ENCODE measurements around the gene MARCHF2.
"Not testable (repeated sequence)": the region's sequence is repeated elsewhere in the genome, so short reads cannot be mapped to it uniquely, and the experiment has no call there.

Gene MARCHF2

GRCh38 chr19:8413629-8413995, 507 bp downstream of the MARCHF2 start:
- Histone ChIP-seq H3K4me3 (ENCODE audit: insufficient read depth, low read depth, low read length) (peak overlapping the region; percentile 73), H3K27ac (ENCODE audit: insufficient read depth, low read depth, low read length, poor library complexity, severe bottlenecking) (no peak overlapping the region), H3K36me3 (ENCODE audit: control insufficient read depth, insufficient read depth, low read length) (no peaks in the 10 kb centered on the region), H3K4me1 (ENCODE audit: control insufficient read depth, insufficient read depth, low read length) (no peaks in the 10 kb centered on the region), H3K9me3 (ENCODE audit: control insufficient read depth, low read length) (no peaks in the 10 kb centered on the region), H3K27me3 (ENCODE audit: control insufficient read depth, insufficient read depth, low read length, poor library complexity, severe bottlenecking) (peaks cover 8% of the 10 kb centered on the region)
- WGBS, 2 experiments: 40 to 42% methylated on average over 3 of the region's 3 CpGs

GRCh38 chr19:8416796-8417195, 3.7 kb downstream of the MARCHF2 start:
- Histone ChIP-seq H3K4me1 (ENCODE audit: control insufficient read depth, insufficient read depth, low read length) (no peaks in the 10 kb centered on the region), H3K27me3 (ENCODE audit: control insufficient read depth, insufficient read depth, low read length, poor library complexity, severe bottlenecking) (peaks cover 8% of the 10 kb centered on the region), H3K27ac (ENCODE audit: insufficient read depth, low read depth, low read length, poor library complexity, severe bottlenecking) (no peak overlapping the region), H3K36me3 (ENCODE audit: control insufficient read depth, insufficient read depth, low read length) (no peaks in the 10 kb centered on the region), H3K4me3 (ENCODE audit: insufficient read depth, low read depth, low read length) (no peak overlapping the region), H3K9me3 (ENCODE audit: control insufficient read depth, low read length) (no peaks in the 10 kb centered on the region)
- 84 to 87% methylated on average over 4 of the region's 4 CpGs for WGBS, 2 experiments

DNA sequence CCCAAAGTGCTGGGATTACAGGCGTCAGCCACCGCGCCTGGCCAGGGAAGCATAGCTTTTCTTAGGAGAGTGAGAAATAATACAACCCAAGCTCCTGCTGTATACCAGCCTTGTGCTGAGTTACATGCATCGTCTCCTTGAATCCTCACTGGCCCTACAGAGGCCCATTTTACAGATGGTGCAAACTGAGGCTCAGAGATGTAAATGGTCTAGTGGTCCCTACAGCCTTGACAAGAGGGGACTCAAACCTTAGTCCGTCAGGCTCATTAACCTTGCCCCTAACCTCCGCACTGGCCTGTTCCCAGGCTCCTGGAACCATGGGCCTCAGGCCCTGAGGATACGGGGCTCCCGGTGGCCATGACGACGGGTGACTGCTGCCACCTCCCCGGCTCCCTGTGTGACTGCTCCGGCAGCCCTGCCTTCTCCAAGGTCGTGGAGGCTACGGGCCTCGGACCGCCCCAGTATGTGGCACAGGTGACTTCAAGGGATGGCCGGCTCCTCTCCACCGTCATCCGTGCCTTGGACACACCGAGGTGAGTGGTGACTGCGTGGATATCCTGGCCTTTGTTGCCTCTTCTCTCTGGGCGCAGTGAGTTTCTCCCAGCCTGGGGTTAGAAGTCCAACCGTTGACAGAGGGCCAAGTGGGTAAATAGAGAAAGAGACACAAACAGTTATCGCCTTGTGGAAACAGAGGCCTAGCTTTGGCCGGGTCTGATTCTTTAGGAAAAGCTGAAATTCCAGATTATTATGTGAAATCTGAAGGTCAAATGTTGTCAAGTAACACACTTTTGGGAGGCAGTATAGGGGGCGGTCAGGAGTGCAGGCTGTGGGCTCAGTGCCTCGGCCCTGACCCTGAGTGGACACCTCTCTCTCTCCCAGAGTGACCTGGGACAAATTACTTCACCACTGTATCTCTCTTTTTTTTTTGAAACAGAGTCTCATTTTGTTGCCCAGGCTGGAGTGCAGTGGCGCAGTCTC, 8.7 kb downstream of the MARCHF2 start:
- H3K4me3 ChIP-seq (ENCODE audit: insufficient read depth, low read depth, low read length): no peak overlapping the region
- WGBS, 2 experiments: 95 to 96% methylated on average over 28 of the region's 28 CpGs
- no peaks in the 10 kb centered on the region for H3K27me3 ChIP-seq (ENCODE audit: control insufficient read depth, insufficient read depth, low read length, poor library complexity, severe bottlenecking)
- no peaks in the 10 kb centered on the region for H3K36me3 ChIP-seq (ENCODE audit: control insufficient read depth, insufficient read depth, low read length)
- no peaks in the 10 kb centered on the region for H3K9me3 ChIP-seq (ENCODE audit: control insufficient read depth, low read length)
- H3K27ac ChIP-seq (ENCODE audit: insufficient read depth, low read depth, low read length, poor library complexity, severe bottlenecking): no peak overlapping the region
- no peaks in the 10 kb centered on the region for H3K4me1 ChIP-seq (ENCODE audit: control insufficient read depth, insufficient read depth, low read length)

DNA sequence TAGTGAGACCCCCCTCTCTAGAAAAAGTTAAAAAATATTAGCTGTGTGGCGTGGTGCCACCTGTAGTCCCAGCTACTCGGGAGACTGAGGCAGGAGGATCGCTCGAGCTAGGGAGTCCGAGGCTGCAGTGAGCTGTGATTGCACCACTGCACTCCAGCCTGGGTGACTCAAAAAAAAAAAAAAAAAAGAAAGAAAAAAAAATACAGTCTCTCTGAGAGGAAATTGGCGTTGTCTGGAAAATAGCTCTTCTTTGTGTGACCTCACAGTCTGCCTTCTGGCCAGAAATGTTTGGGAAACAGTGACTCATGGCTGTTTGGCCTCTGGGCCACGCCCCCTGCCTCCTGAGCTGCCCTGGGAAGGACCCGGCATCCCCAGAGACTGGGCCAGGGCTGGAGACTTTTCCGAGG, 10.7 kb downstream of the MARCHF2 start:
- H3K4me1 ChIP-seq (ENCODE audit: control insufficient read depth, insufficient read depth, low read length): no peaks in the 10 kb centered on the region
- no peaks in the 10 kb centered on the region for H3K9me3 ChIP-seq (ENCODE audit: control insufficient read depth, low read length)
- no peaks in the 10 kb centered on the region for H3K27me3 ChIP-seq (ENCODE audit: control insufficient read depth, insufficient read depth, low read length, poor library complexity, severe bottlenecking)
- H3K27ac ChIP-seq (ENCODE audit: insufficient read depth, low read depth, low read length, poor library complexity, severe bottlenecking): no peak overlapping the region
- H3K4me3 ChIP-seq (ENCODE audit: insufficient read depth, low read depth, low read length): no peak overlapping the region
- no peaks in the 10 kb centered on the region for H3K36me3 ChIP-seq (ENCODE audit: control insufficient read depth, insufficient read depth, low read length)
- WGBS, 2 experiments: 85 to 86% methylated on average over 9 of the region's 9 CpGs

DNA sequence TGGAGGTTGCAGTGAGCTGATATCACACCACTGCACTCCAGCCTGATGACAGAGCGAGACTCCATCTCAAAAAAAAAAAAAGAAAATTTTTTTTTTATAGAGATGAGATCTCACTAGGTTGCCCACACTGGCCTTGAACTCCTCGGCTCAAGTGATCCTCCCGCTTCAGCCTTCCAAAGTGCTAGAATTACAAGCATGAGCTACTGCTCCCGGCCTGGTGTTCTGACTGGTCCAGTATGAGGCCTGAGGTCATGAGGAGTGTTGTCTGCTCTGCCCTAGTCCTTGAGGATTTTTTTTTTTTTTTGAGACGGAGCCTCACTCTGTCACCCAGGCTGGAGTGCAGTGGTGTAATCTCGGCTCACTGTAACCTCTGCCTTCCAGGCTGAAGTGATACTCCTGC, 12.2 kb downstream of the MARCHF2 start:
- WGBS, 2 experiments: 92 to 96% methylated on average over 6 of the region's 6 CpGs
- H3K27me3 ChIP-seq (ENCODE audit: control insufficient read depth, insufficient read depth, low read length, poor library complexity, severe bottlenecking); H3K9me3 ChIP-seq (ENCODE audit: control insufficient read depth, low read length); H3K4me3 ChIP-seq (ENCODE audit: insufficient read depth, low read depth, low read length); H3K27ac ChIP-seq (ENCODE audit: insufficient read depth, low read depth, low read length, poor library complexity, severe bottlenecking); H3K36me3 ChIP-seq (ENCODE audit: control insufficient read depth, insufficient read depth, low read length); H3K4me1 ChIP-seq (ENCODE audit: control insufficient read depth, insufficient read depth, low read length): not testable (repeated sequence)

DNA sequence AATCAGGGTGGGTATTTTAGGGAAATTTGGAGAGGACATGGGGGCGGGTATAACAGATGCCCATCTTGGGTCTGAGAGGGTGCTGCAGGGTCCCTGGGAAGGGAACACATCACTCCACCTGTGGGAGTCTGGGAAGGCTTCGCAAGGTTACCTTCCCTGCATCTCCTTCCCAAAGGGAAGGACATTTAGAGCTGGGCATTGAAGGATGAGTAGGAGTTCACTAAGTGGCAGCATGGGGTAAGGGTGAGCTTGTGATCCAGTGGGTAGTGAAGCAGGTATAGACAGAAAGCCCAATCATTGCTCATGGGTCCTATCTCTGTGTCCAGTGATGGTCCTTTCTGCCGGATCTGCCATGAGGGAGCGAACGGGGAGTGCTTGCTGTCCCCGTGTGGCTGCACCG, 13.2 kb downstream of the MARCHF2 start:
- Histone ChIP-seq H3K4me1 (ENCODE audit: control insufficient read depth, insufficient read depth, low read length) (no peaks in the 10 kb centered on the region), H3K9me3 (ENCODE audit: control insufficient read depth, low read length) (no peaks in the 10 kb centered on the region), H3K4me3 (ENCODE audit: insufficient read depth, low read depth, low read length) (no peak overlapping the region), H3K27ac (ENCODE audit: insufficient read depth, low read depth, low read length, poor library complexity, severe bottlenecking) (no peak overlapping the region), H3K27me3 (ENCODE audit: control insufficient read depth, insufficient read depth, low read length, poor library complexity, severe bottlenecking) (no peaks in the 10 kb centered on the region), H3K36me3 (ENCODE audit: control insufficient read depth, insufficient read depth, low read length) (no peaks in the 10 kb centered on the region)
- WGBS, 2 experiments: 91% methylated on average over 7 of the region's 7 CpGs

DNA sequence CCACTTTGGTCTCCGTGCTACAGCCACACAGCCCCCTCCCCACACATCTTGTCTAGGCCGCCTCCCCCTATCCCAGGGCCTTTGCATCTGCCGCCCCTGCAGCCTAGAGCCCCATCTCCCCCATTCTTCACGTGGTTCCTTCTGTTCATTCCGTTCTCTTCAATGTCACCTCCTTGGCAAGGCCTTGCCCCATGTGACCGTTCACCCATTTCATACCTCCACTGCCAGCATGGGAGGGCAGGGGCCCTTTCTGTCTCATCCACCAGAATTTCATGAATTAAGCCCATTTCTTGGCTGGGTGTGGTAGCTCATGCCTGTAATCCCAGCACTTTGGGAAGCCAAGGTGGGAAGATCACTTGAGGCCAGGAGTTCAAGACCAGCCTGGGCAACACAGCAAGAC, 15.9 kb downstream of the MARCHF2 start:
- Histone ChIP-seq H3K36me3 (ENCODE audit: control insufficient read depth, insufficient read depth, low read length) (no peaks in the 10 kb centered on the region), H3K9me3 (ENCODE audit: control insufficient read depth, low read length) (no peaks in the 10 kb centered on the region), H3K4me1 (ENCODE audit: control insufficient read depth, insufficient read depth, low read length) (no peaks in the 10 kb centered on the region), H3K27ac (ENCODE audit: insufficient read depth, low read depth, low read length, poor library complexity, severe bottlenecking) (no peak overlapping the region), H3K27me3 (ENCODE audit: control insufficient read depth, insufficient read depth, low read length, poor library complexity, severe bottlenecking) (no peaks in the 10 kb centered on the region), H3K4me3 (ENCODE audit: insufficient read depth, low read depth, low read length) (no peak overlapping the region)
- 89 to 95% methylated on average over 6 of the region's 6 CpGs for WGBS, 2 experiments

DNA sequence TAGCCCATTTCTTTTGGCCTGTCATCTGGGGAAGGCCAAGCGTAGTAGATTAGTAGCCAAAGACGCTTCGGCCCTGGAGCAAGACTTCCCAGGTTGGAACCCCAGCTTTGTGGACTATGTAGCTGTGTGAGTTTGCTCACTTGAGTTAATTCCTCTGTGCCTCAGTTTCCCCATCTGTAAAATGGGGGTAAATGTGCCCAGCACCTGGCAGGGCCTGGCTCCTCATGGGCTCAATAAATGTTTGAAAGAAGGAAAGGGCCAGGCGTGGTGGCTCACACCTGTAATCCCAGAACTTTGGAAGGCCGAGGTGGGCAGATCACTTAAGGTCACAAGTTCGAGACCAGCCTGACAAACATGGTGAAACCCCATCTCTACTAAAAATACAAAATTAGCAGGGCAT, 16.7 kb downstream of the MARCHF2 start:
- Histone ChIP-seq H3K27me3 (ENCODE audit: control insufficient read depth, insufficient read depth, low read length, poor library complexity, severe bottlenecking) (no peaks in the 10 kb centered on the region), H3K4me1 (ENCODE audit: control insufficient read depth, insufficient read depth, low read length) (no peaks in the 10 kb centered on the region), H3K9me3 (ENCODE audit: control insufficient read depth, low read length) (no peaks in the 10 kb centered on the region), H3K27ac (ENCODE audit: insufficient read depth, low read depth, low read length, poor library complexity, severe bottlenecking) (no peak overlapping the region), H3K36me3 (ENCODE audit: control insufficient read depth, insufficient read depth, low read length) (no peaks in the 10 kb centered on the region), H3K4me3 (ENCODE audit: insufficient read depth, low read depth, low read length) (no peak overlapping the region)
- WGBS, 2 experiments: 94% methylated on average over 6 of the region's 6 CpGs

- Histone ChIP-seq H3K4me3 (ENCODE audit: insufficient read depth, low read depth, low read length) (no peak overlapping the region), H3K9me3 (ENCODE audit: control insufficient read depth, low read length) (no peaks in the 10 kb centered on the region), H3K4me1 (ENCODE audit: control insufficient read depth, insufficient read depth, low read length) (no peaks in the 10 kb centered on the region), H3K27me3 (ENCODE audit: control insufficient read depth, insufficient read depth, low read length, poor library complexity, severe bottlenecking) (no peaks in the 10 kb centered on the region), H3K36me3 (ENCODE audit: control insufficient read depth, insufficient read depth, low read length) (no peaks in the 10 kb centered on the region), H3K27ac (ENCODE audit: insufficient read depth, low read depth, low read length, poor library complexity, severe bottlenecking) (no peak overlapping the region)
- WGBS, 2 experiments: 92 to 94% methylated on average over 20 of the region's 20 CpGs
These were observed 17.5 kb downstream of the MARCHF2 start for GRCh38 chr19:8430650-8431049.

DNA sequence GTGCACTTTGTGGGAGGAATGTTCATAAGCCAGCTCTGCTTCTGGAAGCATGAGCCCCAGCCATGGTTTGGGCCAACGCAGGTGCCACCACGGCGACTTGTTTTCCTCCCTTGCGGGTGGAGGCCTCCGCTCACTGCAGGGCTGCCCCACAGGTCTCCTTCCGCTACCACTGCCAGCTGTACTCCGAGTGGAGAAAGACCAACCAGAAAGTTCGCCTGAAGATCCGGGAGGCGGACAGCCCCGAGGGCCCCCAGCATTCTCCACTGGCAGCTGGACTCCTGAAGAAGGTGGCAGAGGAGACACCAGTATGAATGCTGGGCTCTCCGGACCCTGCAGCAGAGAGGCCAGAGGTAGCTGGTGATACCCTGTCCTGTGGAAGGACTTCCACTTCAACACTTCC, 25.1 kb downstream of the MARCHF2 start:
- Histone ChIP-seq H3K4me3 (ENCODE audit: insufficient read depth, low read depth, low read length) (no peak overlapping the region), H3K9me3 (ENCODE audit: control insufficient read depth, low read length) (no peaks in the 10 kb centered on the region), H3K27me3 (ENCODE audit: control insufficient read depth, insufficient read depth, low read length, poor library complexity, severe bottlenecking) (no peaks in the 10 kb centered on the region), H3K27ac (ENCODE audit: insufficient read depth, low read depth, low read length, poor library complexity, severe bottlenecking) (no peak overlapping the region), H3K4me1 (ENCODE audit: control insufficient read depth, insufficient read depth, low read length) (no peaks in the 10 kb centered on the region), H3K36me3 (ENCODE audit: control insufficient read depth, insufficient read depth, low read length) (no peaks in the 10 kb centered on the region)
- 95 to 96% methylated on average over 12 of the region's 12 CpGs for WGBS, 2 experiments

All from ectodermal cell (in vitro differentiated cells).